ENCODE measurements around the gene ARRDC1. TPM values are rescaled to one million over a fixed set of nuclear protein-coding genes. Genes with fewer than 3 reads are reported as not detected.
"Not testable (repeated sequence)": the region's sequence is repeated elsewhere in the genome, so short reads cannot be mapped to it uniquely, and the experiment has no call there.

ARRDC1 gene
- total and polyA plus RNA-seq, 2 donors from 2014 or later: 42.3 to 88.9 TPM

GRCh38 chr9:137592767-137593166, 12.7 kb upstream of the ARRDC1 start:
- intact Hi-C loops (cut with DNase I): no loop called here
- no peak for DNase-seq
- Histone ChIP-seq H3K9ac (ENCODE audit: low read length in 3 of 3) (no peak overlapping the region), H3K27ac (ENCODE audit: low read depth in 2 of 2, low read length in 2 of 2) (no peak overlapping the region), H3K36me3 (ENCODE audit: control insufficient read depth in 2 of 3, insufficient read depth in 3 of 3, low read length in 3 of 3) (peaks cover 0 to 5% (median 0%) of the 10 kb centered on the region in 3 donors), H3K4me3 (ENCODE audit: low read length in 3 of 3) (no peak overlapping the region), H3K27me3 (ENCODE audit: control insufficient read depth, insufficient read depth, low read length) (no peaks in the 10 kb centered on the region), H3K4me1 (ENCODE audit: control insufficient read depth in 2 of 3, insufficient read depth in 2 of 3, low read depth in 1 of 3, low read length in 3 of 3) (peaks cover 0 to 10% (median 4%) of the 10 kb centered on the region in 3 donors), H3K9me3 (ENCODE audit: control insufficient read depth in 2 of 3, insufficient read depth in 1 of 3, low read length in 3 of 3) (no peaks in the 10 kb centered on the region)
- no peak for FAIRE-seq
- TF ChIP-seq, protein P1, sequence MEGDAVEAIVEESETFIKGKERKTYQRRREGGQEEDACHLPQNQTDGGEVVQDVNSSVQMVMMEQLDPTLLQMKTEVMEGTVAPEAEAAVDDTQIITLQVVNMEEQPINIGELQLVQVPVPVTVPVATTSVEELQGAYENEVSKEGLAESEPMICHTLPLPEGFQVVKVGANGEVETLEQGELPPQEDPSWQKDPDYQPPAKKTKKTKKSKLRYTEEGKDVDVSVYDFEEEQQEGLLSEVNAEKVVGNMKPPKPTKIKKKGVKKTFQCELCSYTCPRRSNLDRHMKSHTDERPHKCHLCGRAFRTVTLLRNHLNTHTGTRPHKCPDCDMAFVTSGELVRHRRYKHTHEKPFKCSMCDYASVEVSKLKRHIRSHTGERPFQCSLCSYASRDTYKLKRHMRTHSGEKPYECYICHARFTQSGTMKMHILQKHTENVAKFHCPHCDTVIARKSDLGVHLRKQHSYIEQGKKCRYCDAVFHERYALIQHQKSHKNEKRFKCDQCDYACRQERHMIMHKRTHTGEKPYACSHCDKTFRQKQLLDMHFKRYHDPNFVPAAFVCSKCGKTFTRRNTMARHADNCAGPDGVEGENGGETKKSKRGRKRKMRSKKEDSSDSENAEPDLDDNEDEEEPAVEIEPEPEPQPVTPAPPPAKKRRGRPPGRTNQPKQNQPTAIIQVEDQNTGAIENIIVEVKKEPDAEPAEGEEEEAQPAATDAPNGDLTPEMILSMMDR (IDR thresholded peaks at IDR 0.05; ENCODE audit: borderline replicate concordance, extremely low read depth, insufficient read depth): no peak

DNA sequence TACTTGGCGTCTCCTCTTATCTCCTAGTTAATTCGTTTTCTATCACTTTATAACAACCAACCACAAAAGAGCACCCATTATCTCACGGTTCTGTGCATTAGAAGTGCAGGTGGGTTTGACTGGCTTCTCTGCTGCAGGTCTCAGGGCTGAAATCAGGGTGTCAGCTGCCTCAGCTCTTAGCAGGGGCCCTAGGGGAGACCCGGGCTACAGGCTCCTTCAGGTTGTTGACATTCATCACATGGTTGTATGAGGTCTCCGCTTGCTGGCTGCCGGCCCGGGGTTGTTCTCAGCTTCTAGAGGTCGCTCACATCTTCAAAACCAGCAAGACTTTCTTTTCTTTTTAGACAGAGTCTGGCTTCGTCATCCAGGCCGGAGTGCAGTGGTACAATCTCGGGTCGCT, 12.3 kb upstream of the ARRDC1 start:
- H3K4me3 ChIP-seq (ENCODE audit: low read length in 3 of 3): no peak overlapping the region
- intact Hi-C loops (cut with DNase I): no loop called here
- peaks cover 0 to under 1% (median 0%) of the 10 kb centered on the region in 3 donors for H3K36me3 ChIP-seq (ENCODE audit: control insufficient read depth in 2 of 3, insufficient read depth in 3 of 3, low read length in 3 of 3)
- no peaks in the 10 kb centered on the region for H3K9me3 ChIP-seq (ENCODE audit: control insufficient read depth in 2 of 3, insufficient read depth in 1 of 3, low read length in 3 of 3)
- no peak overlapping the region for H3K27ac ChIP-seq (ENCODE audit: low read depth in 2 of 2, low read length in 2 of 2)
- H3K27me3 ChIP-seq (ENCODE audit: control insufficient read depth, insufficient read depth, low read length): no peaks in the 10 kb centered on the region
- no peak for DNase-seq
- peaks cover 0 to 10% (median 4%) of the 10 kb centered on the region in 3 donors for H3K4me1 ChIP-seq (ENCODE audit: control insufficient read depth in 2 of 3, insufficient read depth in 2 of 3, low read depth in 1 of 3, low read length in 3 of 3)
- no peak overlapping the region for H3K9ac ChIP-seq (ENCODE audit: low read length in 3 of 3)
- no peak for FAIRE-seq
- TF ChIP-seq, protein P1 (IDR thresholded peaks at IDR 0.05; ENCODE audit: borderline replicate concordance, extremely low read depth, insufficient read depth): no peak

GRCh38 chr9:137596577-137596976, 8.9 kb upstream of the ARRDC1 start:
- H3K4me1 ChIP-seq (ENCODE audit: control insufficient read depth in 2 of 3, insufficient read depth in 2 of 3, low read depth in 1 of 3, low read length in 3 of 3); H3K9me3 ChIP-seq (ENCODE audit: control insufficient read depth in 2 of 3, insufficient read depth in 1 of 3, low read length in 3 of 3); H3K4me3 ChIP-seq (ENCODE audit: low read length in 3 of 3); FAIRE-seq; H3K27ac ChIP-seq (ENCODE audit: low read depth in 2 of 2, low read length in 2 of 2); H3K36me3 ChIP-seq (ENCODE audit: control insufficient read depth in 2 of 3, insufficient read depth in 3 of 3, low read length in 3 of 3); intact Hi-C loops (cut with DNase I); H3K9ac ChIP-seq (ENCODE audit: low read length in 3 of 3); H3K27me3 ChIP-seq (ENCODE audit: control insufficient read depth, insufficient read depth, low read length); DNase-seq: not testable (repeated sequence)

GRCh38 chr9:137598943-137599342, 6.5 kb upstream of the ARRDC1 start:
- no peak overlapping the region for H3K27ac ChIP-seq (ENCODE audit: low read depth in 2 of 2, low read length in 2 of 2)
- H3K9ac ChIP-seq (ENCODE audit: low read length in 3 of 3): no peak overlapping the region
- FAIRE-seq: no peak
- TF ChIP-seq, protein P1 (IDR thresholded peaks at IDR 0.05; ENCODE audit: borderline replicate concordance, extremely low read depth, insufficient read depth): no peak
- DNase-seq: no peak
- H3K4me3 ChIP-seq (ENCODE audit: low read length in 3 of 3): no peak overlapping the region
- no peaks in the 10 kb centered on the region for H3K36me3 ChIP-seq (ENCODE audit: control insufficient read depth in 2 of 3, insufficient read depth in 3 of 3, low read length in 3 of 3)
- H3K27me3 ChIP-seq (ENCODE audit: control insufficient read depth, insufficient read depth, low read length): no peaks in the 10 kb centered on the region
- intact Hi-C loops (cut with DNase I): no loop called here
- no peaks in the 10 kb centered on the region for H3K4me1 ChIP-seq (ENCODE audit: control insufficient read depth in 2 of 3, insufficient read depth in 2 of 3, low read depth in 1 of 3, low read length in 3 of 3)
- H3K9me3 ChIP-seq (ENCODE audit: control insufficient read depth in 2 of 3, insufficient read depth in 1 of 3, low read length in 3 of 3): no peaks in the 10 kb centered on the region
